GM12878 (cell line): ENCODE results near the gene ANGPTL2. TPM values are rescaled to one million over a fixed set of nuclear protein-coding genes. Genes with fewer than 3 reads are reported as not detected.

Source experiments
- ATAC-seq: fragments of 200-7000 bp; cut with Tn5 transposase; 3 replicates; pipeline ENCODE4 v1.9.1; 2020; ENCODE audit warnings: mild to moderate bottlenecking, moderate library complexity
- BruUV-seq: library from RNA; stranded (reverse); fragments of 400-500 nt; replicated peaks from 2 replicates; lab custom pipeline; 2021; lab: Mats Ljungman, UMichigan
- CTCF ChIA-PET: fragments of 300-600 bp; sonication (Branson Sonifier 250); formaldehyde crosslinking; extraction: SDS; loops from one replicate; lab custom pipeline; 2021; ENCODE audit warnings: inconsistent platforms; lab: Yijun Ruan, JAX
- POLR2A ChIA-PET: fragments of 350-600 bp; formaldehyde crosslinking; extraction: SDS; loops from one replicate; lab custom pipeline; 2021; ENCODE audit warnings: inconsistent platforms; lab: Charles Lee
- RAD21 ChIA-PET: fragments of 300-600 bp; sonication (Branson Sonifier 250); formaldehyde crosslinking; loops from one replicate; lab custom pipeline; 2023; ENCODE audit warnings: antibody characterized with exemption; ENCODE audit not compliant: unreplicated experiment; lab: Charles Lee
- SMC1A ChIA-PET: fragments of 300-600 bp; sonication (Branson Sonifier 250); formaldehyde crosslinking; loops from one replicate; lab custom pipeline; 2023; ENCODE audit not compliant: unreplicated experiment, uncharacterized antibody; lab: Charles Lee
- DNase-seq: peaks from one replicate; pipeline ENCODE4 v3.0.0-alpha.2; 2011; ENCODE audit warnings: low read depth, low spot score
- FAIRE-seq: peaks from 3 replicates; lab custom pipeline; 2011; peaks lifted over from hg19 to GRCh38; lab: Jason Lieb, UNC
- H2AFZ ChIP-seq: 2 replicates; pipeline ENCODE4 v1.6.0; 2011; ENCODE audit warnings: low read depth, low read length, control low read depth; ENCODE audit not compliant: control insufficient read depth
- H3K27ac ChIP-seq: 2 replicates; pipeline ENCODE4 v1.5.1; 2011; ENCODE audit warnings: control low read depth; ENCODE audit not compliant: control insufficient read depth, insufficient read depth
- H3K27me3 ChIP-seq, 2 experiments: replicated peaks in 1 of 2; 2 replicates each; pipeline versions ENCODE4 v1.6.0 to v1.6.1; 2011; ENCODE audit warnings: low read length in 1 of 2; ENCODE audit not compliant: control insufficient read depth in 2 of 2, insufficient read depth in 2 of 2
- H3K36me3 ChIP-seq, 2 experiments: 2 replicates each; pipeline ENCODE4 v1.5.1; 2011; ENCODE audit warnings: low read length in 1 of 2; ENCODE audit not compliant: control insufficient read depth in 2 of 2, insufficient read depth in 2 of 2
- H3K4me1 ChIP-seq: 2 replicates; pipeline ENCODE4 v1.6.1; 2011; ENCODE audit warnings: mild to moderate bottlenecking, low read length, moderate library complexity, mixed read lengths; ENCODE audit not compliant: control insufficient read depth, insufficient read depth
- H3K4me2 ChIP-seq: 2 replicates; pipeline ENCODE4 v1.6.0; 2011; ENCODE audit warnings: control low read depth; ENCODE audit not compliant: control insufficient read depth, insufficient read depth
- H3K4me3 ChIP-seq: fragments of 200-600 bp; sonication (generic); 2 replicates; pipeline ENCODE4 v1.5.1; 2016
- H3K79me2 ChIP-seq: 2 replicates; pipeline ENCODE4 v1.6.0; 2011; ENCODE audit warnings: low read length; ENCODE audit not compliant: control insufficient read depth, insufficient read depth
- H3K9ac ChIP-seq: 2 replicates; pipeline ENCODE4 v1.8.0; 2011; ENCODE audit warnings: low read length, control low read depth, mixed read lengths; ENCODE audit not compliant: control insufficient read depth, insufficient read depth
- H3K9me3 ChIP-seq: replicated peaks from 3 replicates; pipeline ENCODE4 v1.5.1; 2011; ENCODE audit warnings: mild to moderate bottlenecking, low read length; ENCODE audit not compliant: control insufficient read depth, insufficient read depth
- H4K20me1 ChIP-seq: 2 replicates; pipeline ENCODE4 v1.6.0; 2011; ENCODE audit not compliant: control insufficient read depth, insufficient read depth
- BCLAF1 ChIP-seq: fragments of 450-650 bp; IDR thresholded peaks from 2 replicates; pipeline ENCODE4 v1.6.1; 2017; ENCODE audit warnings: antibody characterized with exemption, mild to moderate bottlenecking, moderate library complexity
- CEBPB ChIP-seq, 2 experiments: fragments of 150-350 bp in 1 of 2; IDR thresholded peaks; 2 replicates each; pipeline ENCODE4 v1.6.1; 2012 to 2014; ENCODE audit warnings: low read depth in 2 of 2, low read length in 2 of 2, borderline replicate concordance in 1 of 2, inconsistent platforms in 1 of 2
- CREM ChIP-seq: IDR thresholded peaks from 2 replicates; pipeline ENCODE4 v1.6.1; 2014; ENCODE audit warnings: antibody characterized with exemption, low read depth
- ELK1 ChIP-seq: IDR thresholded peaks from 2 replicates; pipeline ENCODE4 v1.6.1; 2012; ENCODE audit warnings: low read depth, low read length, improper control_type of control experiment
- HCFC1 ChIP-seq: fragments of 150-350 bp; IDR thresholded peaks from 2 replicates; pipeline ENCODE4 v1.6.1; 2014; ENCODE audit warnings: low read length
- NRF1 ChIP-seq: conservative IDR thresholded peaks from 2 replicates; pipeline ENCODE4 v1.6.1; 2011; ENCODE audit warnings: mild to moderate bottlenecking, low read depth, low read length, improper control_type of control experiment
- PKNOX1 ChIP-seq: fragments of 450-650 bp; IDR thresholded peaks from 2 replicates; pipeline ENCODE4 v1.6.1; 2016; ENCODE audit warnings: mild to moderate bottlenecking
- RELA ChIP-seq: fragments of 450-650 bp; IDR thresholded peaks from 2 replicates; pipeline ENCODE4 v1.8.0; 2014; ENCODE audit warnings: borderline replicate concordance; ENCODE audit not compliant: partially characterized antibody
- REST ChIP-seq: IDR thresholded peaks from 2 replicates; pipeline ENCODE4 v1.6.1; 2012; ENCODE audit warnings: mild to moderate bottlenecking, low read depth, low read length
- RUNX3 ChIP-seq: IDR thresholded peaks from 2 replicates; pipeline ENCODE4 v1.6.1; 2012; ENCODE audit warnings: low read length, inconsistent platforms
- SIN3A ChIP-seq: IDR thresholded peaks from 2 replicates; pipeline ENCODE4 v1.6.1; 2012; ENCODE audit warnings: low read depth, low read length, improper control_type of control experiment
- SUPT20H ChIP-seq: IDR thresholded peaks from 2 replicates; pipeline ENCODE4 v1.6.1; 2011; ENCODE audit warnings: low read depth, mild to moderate bottlenecking, low read length, moderate library complexity, borderline replicate concordance; ENCODE audit not compliant: control insufficient read depth
- ZZZ3 ChIP-seq: IDR thresholded peaks from 2 replicates; pipeline ENCODE4 v1.6.1; 2011; ENCODE audit warnings: low read depth; ENCODE audit not compliant: control insufficient read depth, insufficient read length
- WGBS: methylation state at CpG from one replicate; pipeline ENCODE4 v1.1.6; 2016; ENCODE audit warnings: low lambda C conversion rate; ENCODE audit not compliant: insufficient replicate concordance, insufficient coverage; ENCODE audit errors: missing lambda C conversion rate; 5-methylcytosine and 5-hydroxymethylcytosine counted together
- in situ Hi-C: fragments of 300-500 bp; cut with MboI; formaldehyde crosslinking; loops from 9 replicates; pipeline ENCODE4 v1.14.3; 2018; ENCODE audit warnings: mixed read lengths
- intact Hi-C: fragments of 100-400 bp; cut with micrococcal nuclease; formaldehyde crosslinking; loops from one replicate; pipeline ENCODE4 v1.14.2; 2022; ENCODE audit not compliant: unreplicated experiment
- polyA plus RNA-seq, 11 experiments: library from polyadenylated mRNA; depleted of rRNA in 4 of 11; unstranded in 6 of 11; stranded (reverse) in 5 of 11; fragments of >200 nt; fragmentation: Nextera tagmentation in 4 of 11; fragmentation: Illumina TruSeq in 1 of 11; extraction: Ambion mirVana in 4 of 11; extraction: Trizol in 1 of 11; gene quantifications; 1 replicate in 1 of 11; 2 replicates in 10 of 11; pipeline versions ENCODE4 v1.2.1 to v1.2.3, GENCODE V29; 2011 to 2016; ENCODE audit warnings: inconsistent platforms in 2 of 11, missing spikeins in 2 of 11, low read depth in 1 of 11
- total RNA-seq, 4 experiments: library from RNA; depleted of rRNA in 3 of 4; stranded (reverse); fragments of >200 nt in 3 of 4; fragmentation: Illumina TruSeq in 1 of 4; extraction: Trizol in 1 of 4; gene quantifications; 2 replicates each; pipeline versions ENCODE4 v1.2.1 to v1.2.3, GENCODE V29; 2013 to 2021

Gene ANGPTL2
- total and polyA plus RNA-seq, 10 of the 15 experiments (the other 5 are each of a cell fraction or from before 2014, with no cell fraction given), result 0.13 to 2.6 (median 0.82) TPM; not detected in 1

GRCh38 chr9:127083138-127083980 is 39.1 kb downstream of the ANGPTL2 start:
- CTCF ChIA-PET, result interaction anchor here (0.7 to 1.7 kb wide), 5 partner anchors 11 to 97 kb away, joined by 3 to 4 read pairs (median 4); no protein-coding TSS in a partner anchor
- SMC1A ChIA-PET, result interaction anchor here (0.7 to 2.9 kb wide), 8 partner anchors 7 to 143 kb away, joined by 3 to 12 read pairs (median 3); no protein-coding TSS in a partner anchor
- no peaks in the 10 kb centered on the region for H4K20me1 ChIP-seq
- H3K79me2 ChIP-seq, result no peaks in the 10 kb centered on the region
- ATAC-seq, result no peak
- in situ Hi-C loops (no loop called here), intact Hi-C loops (no loop called here)
- H3K4me1 ChIP-seq, result no peaks in the 10 kb centered on the region
- H3K9ac ChIP-seq, result no peak overlapping the region
- no TSS peak for BruUV-seq
- POLR2A ChIA-PET, result interaction anchor here (0.8 to 1.9 kb wide), 2 partner anchors 8 to 64 kb away, joined by 3 to 6 read pairs; no protein-coding TSS in a partner anchor
- WGBS, result 67% methylated on average over 5 of the region's 5 CpGs
- no peaks in the 10 kb centered on the region for H3K27me3 ChIP-seq
- no peak for DNase-seq
- no peak overlapping the region for H3K4me2 ChIP-seq
- H3K9me3 ChIP-seq, result no peaks in the 10 kb centered on the region
- no peak overlapping the region for H3K27ac ChIP-seq
- FAIRE-seq, result no peak
- RAD21 ChIA-PET, result no interaction called here
- TF ChIP-seq CREM (no peak), RELA (no peak), BCLAF1 (no peak), ELK1 (no peak), SUPT20H (no peak), NRF1 (no peak), SIN3A (no peak), CEBPB (IDR thresholded peaks at IDR 0.05; ENCODE audit: borderline replicate concordance in 1 of 2, low read depth in 2 of 2, low read length in 2 of 2) (no peak), REST (no peak), RUNX3 (no peak), PKNOX1 (no peak), ZZZ3 (no peak), HCFC1 (no peak)
- no peak overlapping the region for H3K4me3 ChIP-seq
- no peaks in the 10 kb centered on the region; a peak in 1 of 4 replicates for H3K36me3 ChIP-seq
- H2AFZ ChIP-seq, result no peak overlapping the region
